HG02759 (cell line): ENCODE results near the gene SETSIP.
"Not testable (repeated sequence)": the region's sequence is repeated elsewhere in the genome, so short reads cannot be mapped to it uniquely, and the experiment has no call there.

Experiments used
- ATAC-seq: cut with Tn5 transposase; IDR thresholded peaks from one replicate; pipeline ENCODE4 v1.9.1; 2021; ENCODE audit warnings: mild to moderate bottlenecking, moderate library complexity; ENCODE audit not compliant: unreplicated experiment

SETSIP gene

DNA sequence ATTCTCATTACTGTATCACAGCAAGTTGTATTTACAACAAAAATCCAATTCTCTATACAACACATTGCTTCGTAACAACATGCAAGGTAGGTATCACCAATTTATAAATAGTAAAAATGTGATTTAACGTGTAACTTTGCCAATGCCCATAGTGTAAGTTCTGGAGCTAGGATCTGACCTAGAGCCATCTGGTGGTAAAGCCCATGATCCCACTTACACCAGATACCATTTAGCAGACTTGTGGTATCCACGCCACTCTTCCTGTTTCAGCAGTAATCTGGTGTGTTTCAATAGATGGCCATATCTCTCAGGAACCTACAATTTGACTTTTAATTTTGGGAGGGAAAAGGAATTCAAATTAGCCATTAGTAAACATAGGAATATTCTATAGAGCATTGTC is 10.2 kb downstream of the SETSIP start:
- no peak for ATAC-seq

DNA sequence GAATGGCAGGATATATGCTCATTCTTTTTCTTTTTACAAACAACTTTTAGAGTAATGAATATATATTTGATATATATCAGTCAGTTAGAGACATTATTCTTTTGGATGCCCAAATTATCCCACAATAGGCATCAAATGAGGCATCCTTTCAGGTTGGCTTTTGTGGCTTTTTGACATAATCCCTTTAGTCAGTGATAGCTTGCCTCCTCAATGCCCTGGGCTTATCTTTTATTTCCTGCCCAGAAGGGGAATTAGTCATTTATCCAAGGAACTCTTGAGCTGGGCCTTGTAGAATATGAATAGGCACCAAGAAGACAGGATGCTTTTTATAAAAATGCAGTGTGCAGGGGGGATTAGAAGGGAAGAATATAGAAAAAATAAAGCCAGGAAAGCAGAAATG is 23.3 kb downstream of the SETSIP start:
- ATAC-seq = no peak

DNA sequence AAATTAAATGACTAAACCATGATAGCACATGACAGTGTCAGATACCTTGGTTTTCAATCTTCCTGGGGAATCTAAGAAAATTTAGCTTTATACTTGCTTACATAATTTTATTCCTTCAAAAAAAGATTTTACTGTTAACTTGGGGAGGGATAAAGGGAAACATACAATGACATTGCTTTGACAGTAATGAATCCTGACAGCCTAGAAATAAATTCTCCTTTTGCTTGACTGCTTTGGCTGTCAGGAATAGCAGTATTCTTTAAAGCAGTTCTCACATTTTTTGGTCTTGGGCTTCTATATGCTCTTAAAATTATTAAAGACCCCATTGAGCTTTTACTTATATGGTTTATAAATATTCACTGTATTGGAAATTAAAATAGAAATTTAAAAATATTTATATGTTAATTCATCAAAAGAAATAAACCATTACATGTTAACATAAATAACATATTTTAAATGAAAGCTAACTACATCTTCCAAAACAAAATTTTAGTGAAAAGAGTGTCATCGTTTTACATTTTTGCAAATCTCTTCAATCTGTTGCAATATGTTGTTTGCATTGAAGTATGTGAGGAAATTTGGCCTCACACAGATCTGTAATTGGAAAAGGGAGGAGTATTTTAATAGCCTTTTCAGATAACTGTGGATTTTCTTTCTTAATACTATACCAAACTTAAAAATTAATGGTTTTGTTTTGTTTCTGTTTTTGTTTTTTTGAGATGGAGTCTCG is 29.3 kb downstream of the SETSIP start:
- no peak for ATAC-seq

DNA sequence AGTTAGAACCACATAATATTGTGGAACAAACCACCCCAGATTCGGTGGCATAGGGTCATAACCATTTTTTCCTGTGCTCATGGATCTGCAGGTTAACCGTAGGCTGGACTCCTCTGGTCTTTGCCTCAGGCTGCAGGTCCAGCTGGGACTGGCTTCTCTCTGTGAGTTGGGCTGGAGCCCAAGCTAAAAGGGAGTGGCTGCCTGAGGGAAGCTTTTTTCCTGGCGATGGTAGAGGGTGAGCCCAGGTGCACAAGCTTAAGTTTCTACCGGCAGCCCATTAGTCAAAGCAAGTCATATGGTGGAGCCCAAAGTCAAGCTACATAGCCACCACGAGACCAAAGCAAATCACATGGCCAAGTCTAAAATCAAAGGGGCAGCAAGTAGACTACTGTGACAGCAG is 31.6 kb downstream of the SETSIP start:
- ATAC-seq = no peak

DNA sequence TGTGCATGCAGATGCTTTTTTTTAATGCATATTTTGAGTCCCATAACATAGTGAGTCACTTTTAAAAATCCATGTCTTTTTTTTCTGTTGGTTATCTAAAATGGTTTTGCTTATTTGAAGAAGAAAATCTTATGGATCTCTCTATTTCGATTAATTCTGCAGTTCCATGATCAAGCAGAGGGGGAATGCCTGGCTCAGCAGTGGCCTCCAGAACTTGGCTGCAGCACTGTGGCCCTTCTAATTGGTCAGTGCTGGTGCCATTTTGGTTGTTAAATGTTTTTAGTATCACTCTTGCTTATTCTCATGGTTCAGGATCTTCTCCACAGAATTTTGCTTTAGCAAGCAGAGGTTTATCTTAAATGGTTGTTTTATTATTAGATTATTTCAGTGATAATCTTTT is 34.2 kb downstream of the SETSIP start:
- no peak for ATAC-seq

DNA sequence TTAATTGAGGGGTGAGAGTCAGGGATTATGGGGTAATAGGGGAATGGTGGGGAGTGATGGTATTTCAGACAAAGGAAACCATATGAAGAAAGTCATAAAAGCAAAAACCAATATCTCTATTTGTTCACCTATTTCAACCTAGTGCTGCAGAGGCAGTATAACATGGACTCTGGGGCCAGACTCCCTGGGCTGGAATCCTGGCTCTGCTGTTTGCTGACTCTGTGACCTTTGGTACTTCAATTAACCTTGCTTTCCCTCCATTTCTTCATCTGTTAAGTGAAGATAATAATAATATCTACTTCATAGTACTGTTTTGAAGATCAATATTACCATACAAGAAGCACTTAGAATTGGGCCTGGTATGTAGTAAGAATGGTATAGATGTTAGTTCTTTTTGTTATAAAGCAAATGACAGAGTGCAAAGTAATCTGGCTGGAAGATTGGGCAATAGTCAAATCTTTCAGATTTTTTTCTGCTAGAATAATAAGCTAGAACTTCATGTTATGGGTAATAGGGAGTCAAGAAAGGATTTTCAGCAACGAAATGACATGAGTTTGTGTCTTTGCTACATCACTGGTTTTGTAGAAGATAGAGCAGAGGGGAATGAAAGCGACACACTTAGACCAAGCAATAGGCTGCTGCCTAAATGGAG is 36.4 kb downstream of the SETSIP start:
- no peak for ATAC-seq

DNA sequence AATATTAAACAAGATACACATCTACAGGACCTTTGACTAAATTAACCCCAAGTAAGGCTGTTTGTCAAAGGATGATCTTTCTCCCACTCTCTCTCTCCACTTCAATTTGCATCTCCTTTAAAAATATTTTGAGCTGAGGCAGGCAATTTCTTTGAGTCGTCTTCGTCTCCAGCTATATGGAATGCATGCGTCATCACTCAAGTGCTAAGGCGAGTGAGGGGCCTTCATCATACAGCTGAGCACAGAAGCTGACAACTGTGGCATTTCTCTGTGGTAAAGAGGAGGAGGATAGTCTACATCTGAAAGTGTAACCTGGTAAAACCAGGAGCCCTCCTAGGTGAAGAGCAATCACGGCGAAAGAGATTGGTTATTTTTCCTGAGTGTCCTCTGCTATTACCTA is 37.8 kb downstream of the SETSIP start:
- no peak for ATAC-seq

DNA sequence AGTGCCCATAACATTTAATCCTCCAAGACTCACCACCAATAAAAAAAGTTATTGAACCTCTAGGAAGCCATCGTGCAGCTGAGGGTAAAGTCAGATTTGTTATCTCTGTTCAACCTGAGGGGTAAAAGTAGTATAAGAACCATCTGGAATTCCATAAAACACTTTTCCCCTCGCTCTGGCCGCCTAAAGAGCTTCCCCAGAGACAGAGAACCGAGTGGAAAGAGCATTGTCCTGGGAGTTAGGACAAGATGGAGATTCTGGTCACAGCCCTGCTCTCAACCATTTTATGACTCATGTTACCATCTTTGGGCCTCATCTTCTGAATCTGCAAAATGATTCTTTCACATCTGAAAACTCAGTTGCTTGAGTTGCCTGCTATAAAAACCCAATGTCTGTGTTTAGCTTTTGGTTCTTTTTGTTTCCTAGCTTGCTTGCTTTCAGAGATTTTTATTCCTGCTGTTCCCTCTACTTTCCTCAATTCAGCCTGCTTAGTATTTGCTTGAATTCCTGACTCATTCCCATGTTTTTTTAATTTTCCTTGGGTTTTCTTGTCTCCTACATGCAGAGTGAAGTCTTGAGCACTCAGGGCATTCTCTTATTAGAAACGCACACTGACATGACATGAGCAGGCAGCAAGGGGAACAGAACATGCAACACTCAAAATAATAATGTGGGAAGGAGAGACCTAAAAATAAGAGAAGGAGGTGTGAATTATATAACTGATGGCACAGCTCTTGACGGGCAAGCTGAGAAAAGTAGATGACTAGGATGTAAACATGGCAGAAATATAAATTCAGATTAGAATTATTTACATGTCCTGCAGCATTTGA is 43.7 kb downstream of the SETSIP start:
- ATAC-seq = no peak

DNA sequence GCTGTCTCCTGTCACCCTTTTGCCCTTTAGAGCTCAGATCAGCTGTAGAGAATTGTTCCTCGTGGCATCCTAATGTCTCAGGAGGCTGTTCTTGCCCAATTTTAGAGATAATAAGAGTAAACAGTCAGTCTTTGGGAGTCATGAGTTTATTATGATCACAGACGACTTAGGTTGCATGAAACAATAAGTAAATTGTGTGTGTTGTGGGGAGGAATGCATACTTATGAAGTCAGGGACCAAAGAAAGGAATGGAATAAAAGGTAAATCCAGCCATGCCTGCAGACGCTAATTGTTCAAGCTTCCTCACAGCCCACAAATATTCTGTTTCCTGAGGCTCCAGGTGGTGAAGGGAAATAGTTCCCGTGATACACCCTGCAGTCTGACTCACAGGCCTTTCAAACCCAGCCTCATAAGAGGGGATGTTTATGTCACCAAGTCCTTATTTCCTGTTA is 44.5 kb downstream of the SETSIP start:
- no peak for ATAC-seq

DNA sequence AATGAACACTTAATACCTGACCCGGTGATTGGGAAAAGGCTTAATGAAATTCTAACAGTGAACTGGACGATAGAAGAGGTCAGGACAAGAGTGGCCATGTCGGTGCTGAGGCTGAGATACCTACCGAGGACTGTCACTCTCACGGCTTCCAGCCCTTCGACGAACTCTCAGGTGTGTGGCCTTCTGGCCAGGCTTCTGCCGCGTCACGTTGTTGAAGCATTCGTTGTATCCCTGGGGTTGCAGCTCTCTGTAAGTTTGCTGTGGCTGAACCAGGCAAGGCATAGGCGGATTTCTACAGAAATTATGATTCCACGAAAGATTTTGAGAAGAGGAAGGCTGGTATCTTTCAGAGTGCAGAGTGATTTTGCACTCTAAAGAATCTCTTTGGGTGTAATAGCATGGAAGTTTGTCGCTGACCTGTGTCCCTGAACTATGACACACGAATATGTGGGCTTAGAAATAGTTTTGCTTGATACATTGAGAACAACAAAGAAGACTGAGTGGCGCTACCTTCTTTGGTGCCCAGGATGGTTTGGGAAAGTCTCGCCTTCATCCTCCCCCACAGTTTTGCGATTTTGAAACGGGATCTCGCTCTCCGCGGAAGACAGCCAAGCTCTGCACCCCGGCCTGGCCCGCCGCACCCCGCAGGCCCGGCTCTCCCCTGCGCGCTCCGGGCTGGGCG is 45.8 kb downstream of the SETSIP start:
- no peak for ATAC-seq

DNA sequence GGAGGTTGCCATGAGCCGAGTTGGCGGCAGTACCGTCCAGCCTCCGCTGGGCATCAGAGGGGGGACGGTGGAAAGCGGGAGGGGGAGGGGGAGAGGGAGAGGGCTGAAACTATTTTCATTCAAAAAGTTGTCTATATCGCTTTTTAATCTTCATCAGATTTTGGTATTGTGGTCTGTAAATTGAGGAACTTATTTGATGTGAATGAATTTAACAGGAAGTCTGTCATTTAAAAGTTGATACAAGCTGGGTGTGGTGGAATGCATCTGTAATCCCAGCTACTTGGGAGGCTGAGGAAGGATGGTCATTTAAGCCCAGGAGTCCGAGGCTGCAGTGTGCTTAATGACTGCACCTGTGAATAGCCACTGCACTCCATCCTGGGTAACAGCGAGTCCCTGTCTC is 48.4 kb downstream of the SETSIP start:
- ATAC-seq = no peak

DNA sequence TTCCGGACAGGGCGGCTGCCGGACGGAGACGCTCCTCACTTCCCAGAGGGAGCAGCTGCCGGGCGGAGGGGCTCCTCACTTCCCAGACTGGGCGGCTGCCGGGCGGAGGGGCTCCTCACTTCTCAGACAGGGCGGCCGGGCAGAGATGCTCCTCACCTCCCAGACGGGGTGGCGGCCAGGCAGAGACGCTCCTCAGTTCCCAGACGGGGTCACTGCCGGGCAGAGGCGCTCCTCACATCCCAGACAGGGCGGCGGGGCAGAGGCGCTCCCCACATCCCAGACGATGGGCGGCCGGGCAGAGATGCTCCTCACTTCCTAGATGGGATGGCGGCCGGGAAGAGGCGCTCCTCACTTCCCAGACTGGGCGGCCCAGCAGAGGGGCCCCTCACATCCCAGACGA is 49.2 kb downstream of the SETSIP start:
- ATAC-seq = not testable (repeated sequence)
